ENCODE results near the gene DGKD.

Gene DGKD

GRCh38 chr2:233479616-233480489 is 125.6 kb downstream of the DGKD start:
- no peak for DNase-seq (ENCODE audit: low read depth)

GRCh38 chr2:233480490-233481202 is 126.4 kb downstream of the DGKD start:
- no peak for DNase-seq (ENCODE audit: low read depth)

- DNase-seq (ENCODE audit: low read depth) = no peak
Measured at GRCh38 chr2:233481368-233482142, 127.3 kb downstream of the DGKD start.

GRCh38 chr2:233482616-233483015 is 128.3 kb downstream of the DGKD start:
- no peak for DNase-seq (ENCODE audit: low read depth)

- DNase-seq (ENCODE audit: low read depth) = no peak
Measured at GRCh38 chr2:233485726-233486125, 131.4 kb downstream of the DGKD start.

GRCh38 chr2:233486357-233486756 is 132.1 kb downstream of the DGKD start:
- no peak for DNase-seq (ENCODE audit: low read depth)

GRCh38 chr2:233486778-233487552 is 132.7 kb downstream of the DGKD start:
- DNase-seq (ENCODE audit: low read depth) = no peak

- DNase-seq (ENCODE audit: low read depth) = no peak
Measured at GRCh38 chr2:233487748-233488345, 133.6 kb downstream of the DGKD start.

GRCh38 chr2:233489143-233489542 is 134.8 kb downstream of the DGKD start:
- DNase-seq (ENCODE audit: low read depth) = no peak

- no peak for DNase-seq (ENCODE audit: low read depth)
Measured at GRCh38 chr2:233489666-233490065, 135.4 kb downstream of the DGKD start.

- no peak for DNase-seq (ENCODE audit: low read depth)
Measured at GRCh38 chr2:233490831-233491230, 136.5 kb downstream of the DGKD start.

- no peak for DNase-seq (ENCODE audit: low read depth)
Measured at GRCh38 chr2:233491326-233491725, 137.0 kb downstream of the DGKD start.

GRCh38 chr2:233492078-233492477 is 137.8 kb downstream of the DGKD start:
- no peak for DNase-seq (ENCODE audit: low read depth)

- DNase-seq (ENCODE audit: low read depth) = no peak
Measured at GRCh38 chr2:233492751-233493150, 138.5 kb downstream of the DGKD start.

- DNase-seq (ENCODE audit: low read depth) = no peak
Measured at GRCh38 chr2:233495503-233496496, 141.5 kb downstream of the DGKD start.

GRCh38 chr2:233497692-233498091 is 143.4 kb downstream of the DGKD start:
- DNase-seq (ENCODE audit: low read depth) = no peak

- DNase-seq (ENCODE audit: low read depth) = no peak
Measured at GRCh38 chr2:233498126-233498525, 143.8 kb downstream of the DGKD start.

GRCh38 chr2:233499928-233500327 is 145.6 kb downstream of the DGKD start:
- no peak for DNase-seq (ENCODE audit: low read depth)

- no peak for DNase-seq (ENCODE audit: low read depth)
Measured at GRCh38 chr2:233501198-233502076, 147.1 kb downstream of the DGKD start.
